Activated CD4-positive, alpha-beta T cell treated with anti-CD3 and anti-CD28 coated beads, Interleukin-2, amount 10 ng/mL, durations not matched to agents 7 days and 5 days (primary cell): ENCODE results near the gene SLC3A2. TPM values are rescaled to one million over a fixed set of nuclear protein-coding genes. Genes with fewer than 3 reads are reported as not detected.
A peak's percentile ranks its signal among the peaks of the same experiment; 100 is the strongest.
"Not testable (repeated sequence)": the region's sequence is repeated elsewhere in the genome, so short reads cannot be mapped to it uniquely, and the experiment has no call there.

Experiments used
- CTCF ChIA-PET: fragments of 350-600 bp; sonication (Branson Sonifier 250); formaldehyde crosslinking; loops from one replicate; lab custom pipeline; 2021; ENCODE audit warnings: antibody characterized with exemption; lab: Charles Lee
- POLR2A ChIA-PET: fragments of 350-600 bp; sonication (Branson Sonifier 250); formaldehyde crosslinking; loops from one replicate; lab custom pipeline; 2021; ENCODE audit warnings: antibody characterized with exemption; lab: Charles Lee
- DNase-seq: peaks from one replicate; pipeline ENCODE4 v3.0.0-alpha.2; 2020
- H3K27ac Mint-ChIP-seq: one replicate; pipeline ENCODE4 v1.8.0; 2021; ENCODE audit warnings: mild to moderate bottlenecking, moderate library complexity, mixed read lengths
- H3K27me3 Mint-ChIP-seq: one replicate; pipeline ENCODE4 v1.8.0; 2021; ENCODE audit warnings: mixed read lengths
- H3K36me3 Mint-ChIP-seq: one replicate; pipeline ENCODE4 v1.8.0; 2021; ENCODE audit warnings: low read depth, mixed read lengths
- H3K4me1 Mint-ChIP-seq: one replicate; pipeline ENCODE4 v1.8.0; 2021; ENCODE audit warnings: mixed read lengths
- H3K4me3 Mint-ChIP-seq: one replicate; pipeline ENCODE4 v1.8.0; 2021; ENCODE audit warnings: mild to moderate bottlenecking, moderate library complexity, mixed read lengths
- H3K9me3 Mint-ChIP-seq: one replicate; pipeline ENCODE4 v1.8.0; 2021; ENCODE audit warnings: mixed read lengths
- total RNA-seq, 2 experiments: library from RNA; stranded (reverse); gene quantifications; one replicate each; pipeline ENCODE4 v1.2.3, GENCODE V29; 2021

SLC3A2 gene
- total RNA-seq, 2 experiments from 2014 or later, result 153 to 157 TPM

- Mint-ChIP-seq H3K9me3 (no peaks in the 10 kb centered on the region), H3K27me3 (no peaks in the 10 kb centered on the region), H3K4me1 (peaks cover 58% of the 10 kb centered on the region), H3K36me3 (peaks cover 44% of the 10 kb centered on the region), H3K27ac (peak overlapping the region; percentile 99), H3K4me3 (peak overlapping the region; percentile 95)
- no peak for DNase-seq
- ChIA-PET POLR2A (interaction anchor here (0.6 to 5.1 kb wide), 6 partner anchors 14 to 255 kb away, joined by 3 to 58 read pairs (median 3); partner anchors contain the start of genes LBHD1, SLC3A2, UQCC3 and WDR74), CTCF (interaction anchor here (0.6 to 3.6 kb wide), 13 partner anchors 13 to 280 kb away, joined by 3 to 34 read pairs (median 3); partner anchors contain the start of genes C11orf98, CSKMT, SLC3A2 and TAF6L)
These were observed 26.5 kb upstream of the SLC3A2 start for GRCh38 chr11:62854013-62854824.

- Mint-ChIP-seq H3K4me1 (peaks cover 63% of the 10 kb centered on the region), H3K36me3 (peaks cover 44% of the 10 kb centered on the region), H3K4me3 (peak overlapping the region; percentile 95), H3K9me3 (no peaks in the 10 kb centered on the region), H3K27me3 (no peaks in the 10 kb centered on the region), H3K27ac (peak overlapping the region; percentile 99)
- DNase-seq, result no peak
- ChIA-PET POLR2A (interaction anchor here (0.6 to 5.1 kb wide), 7 partner anchors 15 to 281 kb away, joined by 3 to 58 read pairs (median 4); partner anchors contain the start of genes C11orf98, EEF1G, SLC3A2 and WDR74), CTCF (interaction anchor here (0.6 to 3.6 kb wide), 12 partner anchors 9 to 190 kb away, joined by 3 to 34 read pairs (median 4); partner anchors contain the start of genes C11orf98, CSKMT, SLC3A2 and TEX54)
These were observed 25.7 kb upstream of the SLC3A2 start for GRCh38 chr11:62854825-62855570.

- Mint-ChIP-seq H3K36me3 (peaks cover 44% of the 10 kb centered on the region), H3K4me1 (peaks cover 65% of the 10 kb centered on the region), H3K9me3 (no peaks in the 10 kb centered on the region), H3K27me3 (no peaks in the 10 kb centered on the region), H3K27ac (peak overlapping the region; percentile 99), H3K4me3 (peak overlapping the region; percentile 95)
- POLR2A ChIA-PET, result interaction anchor here (0.6 to 5.1 kb wide), 9 partner anchors 9 to 282 kb away, joined by 3 to 58 read pairs (median 4); partner anchors contain the start of genes C11orf98, EEF1G, SLC3A2 and WDR74
- CTCF ChIA-PET, result interaction anchor here (0.6 to 3.6 kb wide), 13 partner anchors 8 to 431 kb away, joined by 3 to 34 read pairs (median 4); partner anchors contain the start of genes SLC3A2, TAF6L, TMEM179B and ZBTB3
- DNase-seq, result peak; percentile 98
These were observed 24.9 kb upstream of the SLC3A2 start for GRCh38 chr11:62855571-62856332.

DNA sequence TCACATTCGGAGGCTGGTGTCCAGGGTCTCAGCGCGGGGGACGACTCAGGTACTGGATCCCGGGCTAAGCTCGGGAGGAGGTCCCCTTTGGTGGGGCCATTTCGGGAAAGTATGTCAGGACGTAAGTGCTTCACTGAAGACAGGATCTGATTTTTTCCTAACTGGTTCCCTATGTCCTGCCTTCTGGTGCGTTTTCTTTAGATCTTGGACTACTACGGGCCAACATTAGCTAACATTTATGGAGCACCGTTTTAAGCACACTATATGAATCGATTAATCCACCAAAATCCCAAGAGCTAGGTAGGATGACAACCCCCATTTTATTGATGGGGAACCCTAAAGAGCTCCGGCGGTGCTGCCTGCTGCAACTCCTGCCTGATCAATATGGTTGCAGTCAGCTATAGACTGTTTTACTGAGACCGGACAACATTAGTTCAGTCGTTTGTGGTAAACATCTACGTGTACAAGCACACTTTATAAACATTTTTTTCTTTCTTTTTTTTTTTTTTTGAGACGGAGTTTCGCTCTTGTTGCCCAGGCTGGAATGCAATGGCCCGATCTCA, 24.3 kb upstream of the SLC3A2 start:
- Mint-ChIP-seq H3K9me3 (no peaks in the 10 kb centered on the region), H3K36me3 (peaks cover 44% of the 10 kb centered on the region), H3K27ac (peak overlapping the region; percentile 99), H3K4me3 (peak overlapping the region; percentile 95), H3K27me3 (no peaks in the 10 kb centered on the region), H3K4me1 (peaks cover 69% of the 10 kb centered on the region)
- CTCF ChIA-PET, result interaction anchor here (0.6 to 3.6 kb wide), 11 partner anchors 8 to 431 kb away, joined by 3 to 34 read pairs (median 4); partner anchors contain the start of genes SLC3A2, TAF6L, TMEM179B and ZBTB3
- DNase-seq, result peak; percentile 26
- POLR2A ChIA-PET, result interaction anchor here (0.6 to 5.1 kb wide), 6 partner anchors 9 to 283 kb away, joined by 3 to 58 read pairs (median 5); partner anchors contain the start of genes C11orf98, EEF1G, SLC3A2 and WDR74

DNA sequence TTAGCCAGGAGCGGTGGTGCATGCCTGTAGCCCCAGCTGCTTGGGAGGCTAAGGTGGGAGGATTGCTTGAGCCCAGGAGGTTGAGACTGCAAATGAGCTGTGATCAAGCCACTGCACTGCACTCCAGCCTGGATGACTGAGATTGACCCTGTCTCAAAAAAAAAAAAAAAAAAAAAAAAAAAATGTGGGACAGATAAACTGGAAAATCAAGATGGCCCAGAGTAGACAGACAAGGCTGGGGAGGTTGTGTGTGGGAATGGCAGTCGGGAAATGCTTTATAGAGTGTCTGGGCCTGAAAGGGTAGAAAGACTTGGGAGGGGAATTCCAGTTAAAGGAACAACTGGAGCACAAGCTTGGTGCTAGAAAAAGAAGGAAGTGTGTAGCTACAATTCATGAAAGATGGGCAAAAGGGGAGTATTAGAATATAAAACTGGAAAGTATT, 23.1 kb upstream of the SLC3A2 start:
- Mint-ChIP-seq H3K27me3 (no peaks in the 10 kb centered on the region), H3K27ac (peak overlapping the region; percentile 57), H3K9me3 (no peaks in the 10 kb centered on the region), H3K4me1 (peaks cover 68% of the 10 kb centered on the region), H3K4me3 (peak overlapping the region; percentile 95), H3K36me3 (peaks cover 32% of the 10 kb centered on the region)
- ChIA-PET CTCF (interaction anchor here (1.0 to 1.4 kb wide), 4 partner anchors 12 to 71 kb away, joined by 3 to 7 read pairs (median 4); partner anchors contain the start of genes SLC3A2 and STX5), POLR2A (interaction anchor here (5.1 kb wide), 1 partner anchor 17 kb away, joined by 58 read pairs; the partner anchor contains the start of gene WDR74)
- no peak for DNase-seq

DNA sequence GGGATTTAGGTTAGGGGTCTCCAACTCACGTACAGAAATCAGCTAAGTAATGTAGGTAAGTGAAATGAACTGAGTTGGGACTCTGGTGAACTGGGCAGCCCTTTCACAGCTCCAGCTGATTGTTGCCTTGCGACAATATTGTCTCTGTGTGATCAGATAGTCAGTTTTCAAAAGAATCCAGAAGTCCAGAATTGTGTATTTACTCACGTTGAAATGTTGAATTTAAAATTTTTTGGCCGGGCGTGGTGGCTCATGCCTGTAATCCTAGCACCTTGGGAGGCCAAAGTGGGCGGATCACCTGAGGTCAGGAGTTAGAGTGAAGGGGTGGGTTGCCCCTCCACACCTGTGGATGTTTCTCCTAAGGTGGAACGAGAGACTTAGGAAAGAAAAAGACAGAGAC, 22.5 kb upstream of the SLC3A2 start:
- H3K4me1 Mint-ChIP-seq, result peaks cover 66% of the 10 kb centered on the region
- peak overlapping the region; percentile 6 for H3K27ac Mint-ChIP-seq
- CTCF ChIA-PET, result interaction anchor here (1.1 to 1.4 kb wide), 3 partner anchors 23 to 72 kb away, joined by 3 to 7 read pairs (median 4); partner anchors contain the start of genes SLC3A2 and STX5
- no peaks in the 10 kb centered on the region for H3K9me3 Mint-ChIP-seq
- H3K4me3 Mint-ChIP-seq, result peak overlapping the region; percentile 59
- POLR2A ChIA-PET, result interaction anchor here (5.1 kb wide), 1 partner anchor 18 kb away, joined by 58 read pairs; the partner anchor contains the start of gene WDR74
- peaks cover 26% of the 10 kb centered on the region for H3K36me3 Mint-ChIP-seq
- no peak for DNase-seq
- H3K27me3 Mint-ChIP-seq, result no peaks in the 10 kb centered on the region

- Mint-ChIP-seq H3K27ac (peak overlapping the region; percentile 19), H3K4me1 (peaks cover 61% of the 10 kb centered on the region), H3K36me3 (peaks cover 15% of the 10 kb centered on the region)
- POLR2A ChIA-PET, CTCF ChIA-PET, H3K4me3 Mint-ChIP-seq, H3K27me3 Mint-ChIP-seq, H3K9me3 Mint-ChIP-seq, DNase-seq: not testable (repeated sequence)
These were observed 21.4 kb upstream of the SLC3A2 start for GRCh38 chr11:62859281-62859703.

DNA sequence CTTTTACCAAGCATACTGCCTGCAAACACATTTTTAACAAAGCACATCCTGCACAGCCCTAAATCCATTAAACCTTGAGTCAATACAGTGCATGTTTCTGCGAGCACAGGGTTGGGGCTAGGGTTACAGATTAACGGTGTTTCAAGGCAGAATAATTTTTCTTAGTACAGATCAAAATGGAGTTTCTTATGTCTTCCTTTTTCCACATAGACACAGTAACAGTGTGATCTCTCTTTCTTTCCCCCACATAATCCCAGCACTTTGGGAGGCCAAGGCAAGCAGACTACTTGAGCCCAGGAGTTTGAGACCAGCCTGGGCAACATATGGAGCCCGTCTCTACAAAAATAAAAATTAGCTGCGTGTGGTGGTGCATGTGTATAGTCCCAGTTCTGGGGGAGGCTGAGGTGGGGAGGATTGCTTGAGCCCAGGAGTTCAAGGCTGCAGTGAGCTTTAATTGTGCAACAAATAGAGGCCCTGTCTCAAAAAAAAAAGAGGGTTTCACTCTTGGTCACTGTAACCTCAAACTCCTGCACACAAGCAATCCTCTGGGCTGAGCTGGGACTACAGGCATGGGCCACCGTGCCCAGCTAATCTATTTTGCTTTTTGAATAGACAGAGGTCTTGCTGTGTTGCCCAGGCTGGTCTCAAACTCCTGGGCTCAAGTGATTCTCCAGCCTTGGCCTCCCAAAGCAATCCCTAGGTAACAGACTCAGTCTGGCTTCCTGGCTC, 19.7 kb upstream of the SLC3A2 start:
- Mint-ChIP-seq H3K27me3 (no peaks in the 10 kb centered on the region), H3K4me1 (peaks cover 57% of the 10 kb centered on the region), H3K36me3 (peaks cover 3% of the 10 kb centered on the region), H3K9me3 (no peaks in the 10 kb centered on the region), H3K4me3 (no peak overlapping the region), H3K27ac (peak overlapping the region; percentile 74)
- POLR2A ChIA-PET, result interaction anchor here (0.6 to 1.0 kb wide), 2 partner anchors 76 to 135 kb away, joined by 3 to 4 read pairs; no protein-coding TSS in a partner anchor
- CTCF ChIA-PET, result interaction anchor here (0.6 to 5.6 kb wide), 9 partner anchors 10 to 1049 kb away, joined by 3 to 35 read pairs (median 3); partner anchors contain the start of genes SLC3A2 and TMEM179B
- DNase-seq, result no peak

DNA sequence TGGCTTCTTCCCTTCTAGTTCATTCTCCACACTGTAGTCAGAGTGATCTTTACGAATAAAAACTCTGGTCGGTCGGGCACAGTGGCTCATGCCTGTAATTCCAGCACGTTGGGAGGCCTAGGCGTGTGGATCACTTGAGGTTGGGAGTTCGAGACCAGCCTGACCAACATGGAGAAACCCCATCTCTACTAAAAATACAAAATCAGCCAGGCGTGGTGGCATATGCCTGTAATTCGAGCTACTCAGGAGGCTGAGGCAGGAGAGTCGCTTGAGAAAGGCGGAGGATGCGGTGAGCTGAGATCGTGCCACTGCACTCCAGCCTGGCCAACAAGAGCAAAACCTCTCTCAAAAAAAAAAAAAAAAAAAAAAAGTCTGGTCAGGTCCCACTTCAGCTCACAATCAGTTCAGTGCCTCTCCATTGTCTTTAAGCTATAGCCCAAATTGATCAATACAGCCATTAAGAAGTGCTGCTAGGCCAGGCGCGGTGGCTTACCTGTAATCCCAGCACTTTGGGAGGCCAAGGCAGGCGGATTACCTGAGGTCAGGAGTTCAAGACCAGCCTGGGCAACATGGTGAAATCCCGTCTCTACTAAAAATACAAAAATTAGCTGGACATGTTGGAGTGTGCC, 19.0 kb upstream of the SLC3A2 start:
- not testable (repeated sequence) for H3K27ac Mint-ChIP-seq, H3K9me3 Mint-ChIP-seq, DNase-seq, H3K4me3 Mint-ChIP-seq, H3K27me3 Mint-ChIP-seq, H3K36me3 Mint-ChIP-seq
- CTCF ChIA-PET, result interaction anchor here (0.6 to 5.6 kb wide), 10 partner anchors 11 to 1856 kb away, joined by 3 to 35 read pairs (median 3); partner anchors contain the start of genes SLC3A2 and TMEM179B
- H3K4me1 Mint-ChIP-seq, result peaks cover 52% of the 10 kb centered on the region
- POLR2A ChIA-PET, result interaction anchor here (1.0 kb wide), 1 partner anchor 136 kb away, joined by 3 read pairs; no protein-coding TSS in a partner anchor
